HepG2 (cell line): Measurements from ENCODE around the gene OST4. TPM values are rescaled to one million over a fixed set of nuclear protein-coding genes. Genes with fewer than 3 reads are reported as not detected.

Experiments
- ATAC-seq: fragments of 200-7000 bp; cut with Tn5 transposase; 3 replicates; pipeline ENCODE4 v1.9.1; 2020; ENCODE audit warnings: mild to moderate bottlenecking, moderate library complexity
- BruUV-seq: library from RNA; stranded (reverse); fragments of 400-500 nt; replicated peaks from 2 replicates; lab custom pipeline; 2021; lab: Mats Ljungman, UMichigan
- CTCF ChIA-PET: fragments of 300-600 bp; formaldehyde crosslinking; extraction: SDS; loops from one replicate; lab custom pipeline; 2021; ENCODE audit warnings: low total read pairs, inconsistent platforms, low intra/inter-chr PET ratio; lab: Yijun Ruan, JAX
- POLR2A ChIA-PET: fragments of 350-600 bp; sonication (Branson Sonifier 250); formaldehyde crosslinking; loops from one replicate; lab custom pipeline; 2020; ENCODE audit warnings: antibody characterized with exemption, inconsistent platforms; lab: Yijun Ruan, JAX
- DNase-seq: peaks from one replicate; pipeline ENCODE4 v3.0.0-alpha.2; 2015; ENCODE audit warnings: low spot score
- FAIRE-seq: peaks from 3 replicates; lab custom pipeline; 2011; peaks lifted over from hg19 to GRCh38; lab: Jason Lieb, UNC
- H2AFZ ChIP-seq: one replicate; pipeline ENCODE4 v1.6.1; 2011; ENCODE audit warnings: low read length, inconsistent platforms
- H3K27ac ChIP-seq: fragments of 300-600 bp; 3 replicates; pipeline ENCODE4 v1.8.0; 2011; ENCODE audit warnings: mixed run types, mild to moderate bottlenecking, mixed read lengths, low read length, inconsistent platforms; ENCODE audit not compliant: insufficient read depth; ENCODE audit errors: extremely low read length
- H3K27me3 ChIP-seq, 2 experiments: fragments of 200-600 bp in 1 of 2; 2 replicates in 1 of 2; 3 replicates in 1 of 2; pipeline versions ENCODE4 v1.6.0 to v1.8.0; 2011; ENCODE audit warnings: low read length in 2 of 2, mild to moderate bottlenecking in 2 of 2, moderate library complexity in 2 of 2, inconsistent platforms in 1 of 2; ENCODE audit not compliant: insufficient read depth in 2 of 2, control insufficient read depth in 1 of 2
- H3K36me3 ChIP-seq, 2 experiments: fragments of 200-600 bp in 1 of 2; replicated peaks in 1 of 2; 2 replicates in 1 of 2; 3 replicates in 1 of 2; pipeline versions ENCODE4 v1.5.1 to v1.8.0; 2011; ENCODE audit warnings: low read length in 2 of 2, inconsistent platforms in 1 of 2; ENCODE audit not compliant: insufficient read depth in 2 of 2, control insufficient read depth in 1 of 2
- H3K4me1 ChIP-seq: 2 replicates; pipeline ENCODE4 v1.5.1; 2012; ENCODE audit warnings: low read length, inconsistent platforms; ENCODE audit not compliant: insufficient read depth
- H3K4me2 ChIP-seq: 2 replicates; pipeline ENCODE4 v1.6.0; 2011; ENCODE audit warnings: low read depth, low read length, inconsistent platforms
- H3K4me3 ChIP-seq, 3 experiments: fragments of 200-600 bp in 1 of 3; sonication (generic), shearing (Covaris generic) in 1 of 3; replicated peaks in 1 of 3; 2 replicates each; pipeline ENCODE4 v1.5.1; 2011 to 2016; ENCODE audit warnings: low read length in 3 of 3, inconsistent platforms in 2 of 3, low read depth in 2 of 3, mild to moderate bottlenecking in 2 of 3, control low read depth in 1 of 3, mixed read lengths in 1 of 3; ENCODE audit not compliant: insufficient read depth in 1 of 3
- H3K79me2 ChIP-seq: one replicate; pipeline ENCODE4 v1.6.1; 2011; ENCODE audit warnings: low read length, inconsistent platforms; ENCODE audit not compliant: insufficient read depth
- H3K9ac ChIP-seq: 2 replicates; pipeline ENCODE4 v1.6.0; 2011; ENCODE audit warnings: mild to moderate bottlenecking, low read depth, low read length, inconsistent platforms; ENCODE audit not compliant: insufficient read depth
- H3K9me3 ChIP-seq: 2 replicates; pipeline ENCODE4 v1.5.1; 2012; ENCODE audit warnings: mild to moderate bottlenecking, low read length
- H4K20me1 ChIP-seq: 2 replicates; pipeline ENCODE4 v1.6.0; 2011; ENCODE audit warnings: inconsistent platforms, mild to moderate bottlenecking, low read length, moderate library complexity; ENCODE audit not compliant: insufficient read depth
- POLR2A ChIP-seq, 2 experiments: IDR thresholded peaks; 2 replicates each; pipeline ENCODE4 v1.6.1; 2011; ENCODE audit warnings: low read depth in 2 of 2, low read length in 2 of 2, mild to moderate bottlenecking in 1 of 2, moderate library complexity in 1 of 2; ENCODE audit not compliant: insufficient read depth in 1 of 2
- REL ChIP-seq: sonication (generic); formaldehyde crosslinking; conservative IDR thresholded peaks from 2 replicates; pipeline ENCODE4 v1.8.0; 2022; ENCODE audit warnings: mild to moderate bottlenecking, missing genetic modification reagents, moderate library complexity
- ZBTB33 ChIP-seq: sonication (generic); formaldehyde crosslinking; IDR thresholded peaks from 2 replicates; pipeline ENCODE4 v1.4.0; 2020; ENCODE audit warnings: missing genetic modification reagents
- ZHX2 ChIP-seq, 2 experiments: sonication (generic) in 1 of 2; formaldehyde crosslinking in 1 of 2; IDR thresholded peaks; 2 replicates each; pipeline versions ENCODE4 v1.6.1 to v1.9.0; 2014 to 2022; ENCODE audit warnings: antibody characterized with exemption in 1 of 2, borderline replicate concordance in 1 of 2, inconsistent platforms in 1 of 2, low read depth in 1 of 2, missing genetic modification reagents in 1 of 2
- ZNF3 ChIP-seq: IDR thresholded peaks from 2 replicates; pipeline ENCODE4 v1.7.0; 2017; ENCODE audit warnings: inconsistent platforms
- ZNF605 ChIP-seq: sonication (generic); formaldehyde crosslinking; IDR thresholded peaks from 2 replicates; pipeline ENCODE4 v1.8.0; 2022; ENCODE audit warnings: mild to moderate bottlenecking, missing genetic modification reagents
- WGBS: methylation state at CpG from one replicate; pipeline ENCODE4 v1.1.6; 2017; ENCODE audit warnings: low lambda C conversion rate; 5-methylcytosine and 5-hydroxymethylcytosine counted together
- in situ Hi-C: cut with HindIII; loops from 2 replicates; pipeline ENCODE4 v1.10.0; 2017; ENCODE audit warnings: low pct_unique_long_range_greater_than_20kb; ENCODE audit not compliant: extremely low pct_ligation_motif_present
- intact Hi-C: fragments of 100-400 bp; cut with micrococcal nuclease; formaldehyde crosslinking; loops from one replicate; pipeline ENCODE4 v1.10.0; 2022; ENCODE audit not compliant: unreplicated experiment
- polyA plus RNA-seq, 8 experiments: library from polyadenylated mRNA; depleted of rRNA in 3 of 8; stranded (reverse) in 7 of 8; unstranded in 1 of 8; fragments of >200 nt; fragmentation: Illumina TruSeq in 4 of 8; extraction: Trizol in 4 of 8; gene quantifications; 2 replicates each; pipeline versions ENCODE4 v1.2.1 to v1.2.3, GENCODE V29; 2011 to 2016; ENCODE audit warnings: low read depth in 4 of 8, missing spikeins in 1 of 8, mixed read lengths in 1 of 8; ENCODE audit not compliant: insufficient read depth in 1 of 8
- total RNA-seq, 5 experiments: library from RNA; depleted of rRNA; stranded (reverse); fragments of >200 nt; fragmentation: Illumina TruSeq; extraction: Trizol; gene quantifications; 2 replicates each; pipeline ENCODE4 v1.2.3, GENCODE V29; 2016; ENCODE audit warnings: low read depth in 1 of 5

The OST4 gene
- total and polyA plus RNA-seq, 2 of the 13 experiments (the other 11 are each of a cell fraction or from before 2014, with no cell fraction given) = 498 to 584 TPM

DNA sequence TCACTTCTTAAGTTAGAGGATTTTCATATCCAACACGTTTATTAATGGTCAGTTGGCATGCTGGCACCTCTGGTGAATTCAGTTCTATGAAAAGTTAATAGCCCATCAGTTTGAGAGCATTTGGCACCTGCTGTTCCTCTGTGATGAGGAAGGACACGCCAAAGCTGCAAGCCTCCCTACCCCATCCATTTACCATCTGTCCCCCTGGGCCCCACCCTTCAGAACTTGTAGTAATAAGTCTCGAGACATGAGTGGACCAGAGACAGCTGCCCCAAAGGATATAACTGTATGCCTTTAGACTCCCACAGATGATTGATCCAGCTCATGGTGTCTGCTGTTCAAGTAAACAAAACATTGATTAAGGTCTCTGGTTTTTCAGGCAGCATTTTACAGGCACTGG lies 6.3 kb downstream of the OST4 start:
- Histone ChIP-seq H4K20me1 (peaks cover 2% of the 10 kb centered on the region; the same call in 1 of the 2 replicates), H2AFZ (no peak overlapping the region), H3K79me2 (peaks cover 17% of the 10 kb centered on the region), H3K36me3 (peaks cover 18 to 27% of the 10 kb centered on the region in 2 experiments), H3K9ac (no peak overlapping the region), H3K27ac (no peak overlapping the region), H3K4me2 (no peak overlapping the region), H3K4me1 (peaks cover 20% of the 10 kb centered on the region), H3K27me3 (no peaks in the 10 kb centered on the region), H3K9me3 (no peaks in the 10 kb centered on the region), H3K4me3 (no peak overlapping the region)
- no TSS peak for BruUV-seq
- no peak for DNase-seq
- POLR2A ChIA-PET = interaction anchor here (1.3 to 11.6 kb wide), 5 partner anchors 7 to 28 kb away, joined by 4 to 100 read pairs (median 14); partner anchors contain the start of genes AGBL5 and KHK
- CTCF ChIA-PET = no interaction called here
- TF ChIP-seq REL (CRISPR knock-in tag) = 0 out of 2 replicates have a peak, but pooled peaks have one; percentile 23
- no peak for TF ChIP-seq ZNF3 (CRISPR knock-in tag)
- 98% methylated on average over 3 of the region's 3 CpGs for WGBS
- no peak for FAIRE-seq
- intact Hi-C loops (no loop called here), in situ Hi-C loops (no loop called here)
- no peak for ATAC-seq

DNA sequence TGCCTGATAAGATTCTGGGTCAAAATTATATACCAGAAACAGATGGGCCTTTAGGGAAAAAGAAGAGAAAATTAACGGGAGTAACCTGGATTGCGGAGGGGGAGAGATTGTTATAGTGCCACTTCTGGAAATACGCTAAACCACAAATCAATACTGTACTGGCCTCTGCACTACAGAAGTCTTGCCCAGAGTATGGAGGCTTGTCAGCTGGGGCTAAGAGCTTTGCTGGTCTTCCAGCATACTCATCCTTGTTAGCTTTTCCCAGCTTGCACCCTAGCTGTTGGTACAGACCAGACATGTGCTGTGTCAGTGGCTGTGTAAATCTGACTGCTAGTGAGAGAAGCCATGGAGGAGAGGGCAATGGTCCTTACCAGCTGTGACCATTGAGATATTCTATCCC lies 11.1 kb downstream of the OST4 start:
- Histone ChIP-seq H3K79me2 (no peaks in the 10 kb centered on the region), H3K9me3 (no peaks in the 10 kb centered on the region), H3K4me2 (no peak overlapping the region), H3K27me3 (no peaks in the 10 kb centered on the region), H3K36me3 (peaks cover 12 to 38% of the 10 kb centered on the region in 2 experiments), H3K4me3 (no peak overlapping the region), H3K9ac (no peak overlapping the region), H4K20me1 (peaks cover 2% of the 10 kb centered on the region; the same call in 1 of the 2 replicates), H2AFZ (no peak overlapping the region), H3K27ac (peak overlapping the region; percentile 7), H3K4me1 (no peaks in the 10 kb centered on the region)
- ATAC-seq (peak; percentile 51), FAIRE-seq (no peak), DNase-seq (no peak)
- POLR2A ChIA-PET = interaction anchor here (2.0 to 11.6 kb wide), 5 partner anchors 7 to 34 kb away, joined by 5 to 100 read pairs (median 19); partner anchors contain the start of genes AGBL5 and OST4
- intact Hi-C loops = no loop called here
- no TSS peak for BruUV-seq
- WGBS = 80% methylated on average over 3 of the region's 3 CpGs
- in situ Hi-C loops = no loop called here
- TF ChIP-seq ZNF605 (CRISPR knock-in tag) (0 out of 2 replicates have a peak, but pooled peaks have one; percentile 34), POLR2A (IDR thresholded peaks at IDR 0.05; ENCODE audit: insufficient read depth in 1 of 2, low read depth in 2 of 2, low read length in 2 of 2) (0 out of 4 replicates have a peak, but pooled peaks of 1 of the 2 experiments have one; percentile 35), ZHX2 (IDR thresholded peaks at IDR 0.05; ENCODE audit: low read depth) (no peak), ZHX2 (CRISPR knock-in tag; IDR thresholded peaks at IDR 0.05; ENCODE audit: borderline replicate concordance) (no peak), ZBTB33 (CRISPR knock-in tag) (0 out of 2 replicates have a peak, but pooled peaks have one; percentile 8)
- CTCF ChIA-PET = no interaction called here
